GM12872 (cell line): ENCODE data around the gene C19orf81.
A peak's percentile ranks its signal among the peaks of the same experiment; 100 is the strongest.

Experiments used
- TF ChIP-seq, protein P1 (sequence below): IDR thresholded peaks from 3 replicates; pipeline ENCODE4 v1.5.1; 2011; ENCODE audit warnings: low read depth, mild to moderate bottlenecking, low read length, moderate library complexity; ENCODE audit not compliant: insufficient read depth

Gene C19orf81

DNA sequence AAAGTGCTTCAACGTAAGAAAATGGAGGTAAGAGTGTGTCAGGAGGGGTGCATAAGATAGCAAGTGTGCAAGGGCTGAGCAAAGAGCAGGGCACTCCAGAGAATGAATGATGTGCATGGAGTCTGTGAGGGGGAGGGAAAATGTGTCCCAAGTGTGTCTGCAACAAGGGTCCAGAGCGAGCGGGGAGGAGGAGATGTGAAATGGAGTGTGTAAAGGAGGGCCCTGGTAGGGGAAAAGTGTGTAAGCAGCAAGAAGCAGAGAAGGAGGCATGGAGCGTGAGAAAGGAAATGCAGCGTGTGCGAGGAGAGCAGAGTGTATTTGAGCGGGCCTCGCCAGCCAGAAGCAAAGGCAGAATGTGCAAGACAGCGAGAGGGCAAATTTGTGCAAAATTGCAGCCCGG is 11.8 kb downstream of the C19orf81 start:
- TF ChIP-seq, protein P1, sequence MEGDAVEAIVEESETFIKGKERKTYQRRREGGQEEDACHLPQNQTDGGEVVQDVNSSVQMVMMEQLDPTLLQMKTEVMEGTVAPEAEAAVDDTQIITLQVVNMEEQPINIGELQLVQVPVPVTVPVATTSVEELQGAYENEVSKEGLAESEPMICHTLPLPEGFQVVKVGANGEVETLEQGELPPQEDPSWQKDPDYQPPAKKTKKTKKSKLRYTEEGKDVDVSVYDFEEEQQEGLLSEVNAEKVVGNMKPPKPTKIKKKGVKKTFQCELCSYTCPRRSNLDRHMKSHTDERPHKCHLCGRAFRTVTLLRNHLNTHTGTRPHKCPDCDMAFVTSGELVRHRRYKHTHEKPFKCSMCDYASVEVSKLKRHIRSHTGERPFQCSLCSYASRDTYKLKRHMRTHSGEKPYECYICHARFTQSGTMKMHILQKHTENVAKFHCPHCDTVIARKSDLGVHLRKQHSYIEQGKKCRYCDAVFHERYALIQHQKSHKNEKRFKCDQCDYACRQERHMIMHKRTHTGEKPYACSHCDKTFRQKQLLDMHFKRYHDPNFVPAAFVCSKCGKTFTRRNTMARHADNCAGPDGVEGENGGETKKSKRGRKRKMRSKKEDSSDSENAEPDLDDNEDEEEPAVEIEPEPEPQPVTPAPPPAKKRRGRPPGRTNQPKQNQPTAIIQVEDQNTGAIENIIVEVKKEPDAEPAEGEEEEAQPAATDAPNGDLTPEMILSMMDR = no peak

DNA sequence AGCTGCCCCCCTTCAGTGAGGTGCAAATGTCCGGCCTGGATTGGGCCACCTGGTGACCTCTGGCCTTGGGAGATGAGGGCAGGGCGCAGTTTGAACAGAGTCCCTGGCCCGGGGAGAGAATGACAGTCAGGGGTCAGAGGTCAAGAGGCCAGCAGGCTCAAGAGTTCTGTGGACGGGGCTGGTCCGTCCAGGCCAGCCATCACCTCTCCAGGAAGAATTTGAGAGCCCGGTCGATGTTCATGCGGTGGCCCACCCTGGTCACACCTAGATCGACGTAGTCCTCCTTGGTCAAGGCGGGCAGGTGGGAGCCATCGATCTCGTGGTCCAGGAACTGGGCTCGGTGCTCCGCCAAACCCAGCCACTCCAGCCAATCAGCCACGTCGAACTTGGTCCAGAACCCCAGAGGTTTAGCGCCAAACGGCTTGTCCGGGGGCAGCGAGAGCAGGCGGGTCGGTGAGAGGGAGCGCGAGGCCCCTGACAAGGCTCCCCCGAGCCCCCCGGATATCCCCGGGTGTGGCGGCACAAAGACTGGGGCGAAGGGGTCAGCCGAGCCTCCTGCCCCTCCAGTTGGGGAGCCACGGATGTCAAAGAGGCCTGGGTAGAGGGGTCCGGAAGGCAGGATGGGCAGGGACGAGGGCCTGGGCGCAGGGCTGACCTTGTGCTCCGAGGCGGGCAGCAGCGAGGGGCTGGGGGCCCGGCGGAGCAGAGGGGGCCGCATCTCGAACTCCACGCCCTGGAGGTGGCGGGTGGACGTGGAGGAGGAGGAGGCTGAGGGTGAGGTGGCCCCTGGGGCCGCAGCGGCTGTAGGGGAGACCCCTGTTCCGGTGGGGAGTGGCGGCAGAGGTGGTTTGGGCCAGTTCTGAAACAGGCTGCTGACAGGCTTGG is 12.8 kb downstream of the C19orf81 start:
- TF ChIP-seq, protein P1 = no peak

DNA sequence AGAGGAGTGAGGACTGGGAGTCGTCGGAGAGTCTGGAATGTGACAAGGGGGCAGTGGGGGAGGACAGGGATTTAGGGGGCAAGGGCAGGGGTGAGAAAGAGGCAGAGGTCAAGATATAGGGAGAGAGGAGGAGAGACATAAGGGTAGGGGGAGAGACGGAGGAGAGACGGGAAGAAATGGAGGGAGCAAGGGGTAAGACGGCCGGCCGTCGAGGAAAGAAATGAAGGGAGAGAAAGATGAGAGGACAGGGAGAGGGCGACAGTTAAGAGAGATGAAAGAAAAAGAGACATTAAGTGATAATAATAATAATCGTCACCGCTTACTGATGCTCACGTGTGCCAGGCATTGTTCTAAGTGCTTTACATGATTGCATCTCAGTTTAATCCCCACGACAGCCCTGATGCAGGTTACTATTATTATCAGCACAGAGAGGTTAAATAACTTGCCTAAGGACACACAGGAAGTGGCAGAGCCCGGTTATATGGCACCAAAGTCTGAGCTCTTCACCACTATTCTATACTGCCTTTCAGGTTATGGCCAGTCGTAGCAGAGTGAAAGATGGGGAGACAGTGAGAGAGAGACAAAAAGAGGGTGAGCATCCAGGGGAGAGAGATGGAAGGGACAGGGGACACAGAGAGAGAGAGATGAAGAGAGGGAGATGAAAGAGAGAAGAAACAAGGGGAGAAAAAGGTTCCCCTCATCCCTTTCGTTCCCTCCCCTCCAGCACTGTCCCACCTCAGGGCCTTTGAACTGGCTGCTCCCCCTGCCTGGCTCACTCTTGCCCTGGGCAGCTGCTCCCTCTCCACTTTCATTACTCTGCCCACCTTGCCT is 13.6 kb downstream of the C19orf81 start:
- TF ChIP-seq, protein P1 = no peak

DNA sequence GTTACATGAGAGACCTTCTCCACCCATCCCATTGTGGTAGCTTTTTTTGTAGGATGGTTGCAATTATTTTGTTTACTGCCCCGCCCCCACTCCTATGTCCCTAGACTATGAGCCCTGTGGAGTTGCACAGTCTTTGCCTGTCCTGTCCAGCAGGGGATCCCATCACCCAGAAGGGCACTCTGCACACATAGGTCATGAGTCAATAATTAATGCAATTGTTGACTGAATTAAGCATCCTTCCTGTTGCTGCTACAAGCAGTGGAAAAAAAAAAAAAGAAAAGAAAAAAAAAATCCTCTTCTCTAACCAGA is 14.2 kb downstream of the C19orf81 start:
- TF ChIP-seq, protein P1 = peak; percentile 26; the same call in 1 of the 3 replicates

DNA sequence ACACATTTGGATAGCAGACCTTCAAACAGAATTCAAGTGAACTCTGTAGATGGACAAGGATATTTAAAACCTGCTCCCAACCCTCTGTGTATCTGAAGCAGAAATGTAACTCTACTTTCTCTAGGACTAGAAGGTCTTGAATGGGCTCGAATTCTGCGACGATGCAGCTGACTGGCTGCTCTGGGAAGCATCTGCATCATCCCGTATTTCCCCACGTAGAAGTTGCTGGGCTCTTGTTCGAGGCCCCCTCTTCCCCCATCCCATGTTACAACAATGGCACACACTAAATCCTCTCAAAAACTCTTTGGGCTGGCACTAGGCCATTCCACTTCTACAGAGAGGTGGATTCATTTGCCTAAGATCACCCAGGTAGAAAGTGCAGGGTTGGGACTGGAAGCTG is 15.0 kb downstream of the C19orf81 start:
- TF ChIP-seq, protein P1 = no peak

DNA sequence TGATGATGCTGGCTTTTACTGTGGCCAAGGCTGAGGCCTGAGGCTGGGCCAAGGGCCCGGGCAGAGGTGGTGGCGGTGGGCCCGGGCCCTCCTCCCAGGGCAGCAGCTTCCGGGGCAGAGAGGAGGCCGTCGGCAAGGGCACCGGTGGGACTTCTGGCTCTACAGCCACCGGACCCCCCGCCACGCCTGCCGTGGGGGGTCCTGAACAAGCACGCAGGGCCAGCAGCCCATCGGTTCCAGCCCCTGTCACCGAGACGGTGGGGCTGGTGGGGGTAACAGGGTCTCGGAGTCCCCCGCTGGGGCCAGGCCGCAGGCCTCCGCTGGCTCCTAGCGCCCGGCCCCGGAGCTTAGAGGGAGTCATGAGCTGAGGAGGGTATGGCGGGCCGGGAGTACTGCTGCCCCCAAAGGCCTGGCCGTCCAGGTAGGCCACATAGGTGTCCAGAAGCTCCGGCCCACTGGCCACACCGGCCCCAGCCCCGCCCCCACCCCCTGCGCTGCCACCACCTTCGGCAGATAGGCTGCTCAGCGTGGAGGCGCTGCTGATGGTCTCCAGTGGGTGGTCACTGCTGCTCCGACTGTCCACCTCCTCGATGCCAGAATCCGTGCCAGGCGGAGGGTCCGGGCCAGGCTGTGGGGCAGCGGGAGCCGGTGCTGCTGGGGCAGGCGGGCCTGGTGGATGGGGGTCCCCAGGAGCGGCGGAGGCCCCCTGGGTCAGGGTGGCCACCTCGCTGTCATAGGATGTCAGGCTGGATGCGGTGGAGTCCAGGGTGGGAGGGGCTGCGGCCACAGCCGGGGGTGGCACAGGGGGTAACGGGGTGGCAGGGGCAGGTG is 17.3 kb downstream of the C19orf81 start:
- TF ChIP-seq, protein P1 = no peak

DNA sequence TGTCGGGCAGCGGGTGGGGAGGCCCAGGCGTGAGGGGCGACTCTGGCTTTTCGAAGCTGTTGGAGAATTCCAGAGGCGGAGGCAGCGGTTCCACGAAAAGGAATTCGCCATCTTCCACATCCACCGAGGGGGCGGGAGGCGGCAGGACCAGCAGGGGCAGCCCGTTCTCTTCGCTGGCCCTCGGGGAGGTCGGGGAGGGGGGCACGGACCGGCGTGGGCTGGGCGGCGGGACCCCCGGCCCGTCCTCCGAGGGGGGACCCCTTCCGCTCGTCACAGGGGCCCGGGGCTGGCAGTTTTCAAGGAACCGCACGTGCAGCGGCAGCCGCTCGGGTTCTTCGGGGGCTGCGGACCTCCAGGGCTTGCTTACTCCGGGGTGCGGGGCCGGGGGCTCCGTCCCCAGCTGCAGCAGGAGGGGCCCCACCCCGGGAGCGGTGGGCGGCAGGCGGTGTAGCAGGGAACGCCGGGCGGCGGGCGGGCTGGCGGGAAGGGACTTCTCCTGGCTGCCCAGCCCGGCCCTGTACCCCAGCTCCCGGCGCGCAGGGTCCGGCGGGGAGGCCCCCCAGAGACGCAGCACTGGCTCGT is 18.0 kb downstream of the C19orf81 start:
- TF ChIP-seq, protein P1 = no peak
